Activated T-cell treated with anti-CD3 and anti-CD28 coated beads for 24 hours (primary cell): ENCODE measurements around the gene FGF5.
"Not testable (repeated sequence)": the region's sequence is repeated elsewhere in the genome, so short reads cannot be mapped to it uniquely, and the experiment has no call there.

Experiments used
- DNase-seq: peaks from one replicate; pipeline ENCODE4 v3.0.0-alpha.2; 2020; ENCODE audit warnings: low read depth

FGF5 gene

DNA sequence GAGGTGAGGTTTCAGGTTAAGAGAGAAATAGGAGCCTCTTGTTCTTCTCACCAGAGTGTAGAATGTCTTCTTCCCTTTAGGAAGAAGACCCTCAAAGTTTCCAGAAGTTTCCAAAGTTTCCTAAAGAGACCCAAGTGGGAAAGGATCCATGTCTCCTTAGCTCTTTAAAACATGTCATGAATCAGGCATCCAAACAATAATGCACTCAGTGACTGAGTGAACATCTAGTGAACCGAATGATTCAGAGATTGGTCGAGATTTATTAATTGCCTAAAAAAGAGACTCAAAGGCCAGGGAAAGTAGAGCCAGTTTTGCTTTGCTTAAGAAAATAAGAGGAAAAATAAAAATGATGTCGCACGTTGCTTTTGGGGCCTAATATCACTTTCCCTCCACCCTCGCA is 29.4 kb downstream of the FGF5 start:
- DNase-seq: no peak

DNA sequence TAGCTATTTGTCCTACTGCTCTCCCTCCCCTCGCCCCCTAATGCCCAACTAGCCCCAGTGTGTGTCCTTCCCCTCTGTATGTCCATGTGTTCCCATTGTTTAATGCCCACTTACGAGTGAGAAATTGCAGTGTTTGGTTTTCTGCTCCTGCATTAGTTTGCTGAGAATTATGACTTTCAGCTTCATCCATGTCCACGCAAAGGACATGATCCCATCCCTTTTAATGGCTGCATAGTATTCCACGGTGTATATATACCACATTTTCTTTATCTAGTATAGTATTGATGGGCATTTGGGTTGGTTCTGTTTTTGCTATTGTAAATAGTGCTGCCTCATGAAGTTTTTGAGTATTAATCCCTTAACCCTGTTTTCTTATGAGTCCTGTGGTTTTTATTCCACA is 35.4 kb downstream of the FGF5 start:
- no peak for DNase-seq

- DNase-seq: no peak
These were observed 36.3 kb downstream of the FGF5 start for GRCh38 chr4:80302616-80303223.

GRCh38 chr4:80305466-80305865 is 39.0 kb downstream of the FGF5 start:
- no peak for DNase-seq

DNA sequence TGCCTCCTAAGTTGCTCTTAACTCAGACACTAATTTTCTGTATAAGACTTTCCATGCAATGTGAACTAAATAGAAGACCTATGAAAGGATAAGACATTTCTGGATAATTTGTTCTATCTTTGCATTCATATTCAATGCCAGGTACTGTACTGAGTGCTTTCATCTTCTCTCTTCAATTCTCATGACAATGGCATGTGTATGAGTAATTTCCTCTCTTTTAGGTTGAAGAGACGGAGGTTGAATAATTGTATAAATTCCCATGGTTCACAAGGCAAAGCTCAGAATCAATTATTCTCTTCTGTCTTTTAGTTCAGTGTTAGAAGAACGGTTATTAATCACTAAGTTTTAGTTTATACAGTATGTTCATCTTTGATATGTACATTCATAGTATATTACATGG is 39.8 kb downstream of the FGF5 start:
- no peak for DNase-seq

DNA sequence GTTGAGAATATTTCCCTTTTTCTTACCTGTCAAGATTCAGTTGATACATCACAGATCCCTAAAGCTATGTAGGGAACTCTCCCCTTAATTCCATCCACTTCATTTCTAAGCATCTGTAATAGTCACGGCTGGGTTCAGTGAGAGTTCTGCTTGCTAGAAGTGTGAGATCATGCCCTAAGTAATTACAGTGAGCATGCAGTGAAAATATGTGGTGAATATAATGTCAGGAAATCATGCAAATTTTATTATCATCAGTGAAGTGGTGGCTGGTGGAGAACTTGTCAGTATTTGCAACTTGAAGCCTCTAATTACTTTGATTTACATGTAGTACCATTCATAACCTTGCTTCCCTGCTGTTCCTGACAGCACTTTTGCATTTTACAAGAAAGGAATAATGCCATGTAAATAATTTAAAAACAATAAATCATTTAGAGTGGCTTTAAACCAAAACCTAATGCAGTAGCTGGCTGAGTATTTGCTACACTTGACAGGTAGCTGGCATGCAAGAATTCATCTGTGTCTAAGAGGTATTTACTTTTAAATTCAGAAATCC is 40.8 kb downstream of the FGF5 start:
- no peak for DNase-seq

GRCh38 chr4:80307774-80308465 is 41.5 kb downstream of the FGF5 start:
- no peak for DNase-seq

DNA sequence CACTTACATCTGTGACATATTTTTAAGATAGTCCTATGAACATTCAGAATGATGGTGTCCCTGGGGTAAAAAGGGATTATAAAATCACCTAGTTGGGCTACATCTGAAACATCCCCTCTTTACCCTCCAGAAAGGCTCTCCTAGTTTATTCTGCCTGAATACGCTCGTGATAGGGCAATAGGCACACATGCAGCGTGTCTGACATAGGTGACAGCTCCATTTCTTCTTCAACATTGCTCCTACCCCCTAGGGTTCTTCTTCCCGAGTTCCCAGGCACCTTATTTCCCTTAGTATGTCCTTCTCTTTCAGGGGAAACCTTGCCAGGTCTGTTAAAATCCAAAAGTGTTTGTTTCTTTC is 42.0 kb downstream of the FGF5 start:
- no peak for DNase-seq

DNA sequence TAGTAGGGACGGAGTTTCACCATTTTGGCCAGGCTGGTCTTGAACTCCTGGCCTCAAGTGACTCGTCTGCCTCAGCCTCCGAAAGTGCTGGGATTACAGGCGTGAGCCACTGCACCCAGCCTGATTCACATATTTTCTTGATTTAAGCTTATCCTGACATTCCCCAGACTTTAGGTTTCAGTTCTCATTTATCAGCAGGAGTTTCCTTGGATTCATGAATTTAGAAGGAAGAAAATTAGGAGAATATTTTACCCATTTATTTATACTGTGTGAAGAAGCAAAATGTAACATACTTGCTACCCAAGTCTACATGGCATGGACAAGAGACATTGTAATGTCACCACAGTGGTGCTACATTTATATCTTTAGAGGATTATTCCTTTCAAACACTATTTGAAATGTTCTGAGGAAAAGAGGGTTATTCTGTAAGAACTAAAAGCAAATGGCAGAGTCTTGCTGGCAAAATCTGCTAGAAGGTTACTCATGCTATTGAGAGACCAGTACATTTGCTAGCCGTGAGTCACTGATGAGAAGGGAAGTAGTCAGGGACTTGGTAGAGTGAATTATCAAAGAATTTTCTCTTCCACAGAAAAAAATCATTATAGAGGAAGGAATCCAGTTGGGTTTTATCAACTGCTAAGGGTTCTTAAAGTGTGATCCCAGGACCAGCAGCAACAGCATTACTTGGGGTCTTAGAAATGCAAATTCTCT is 43.0 kb downstream of the FGF5 start:
- DNase-seq: no peak

DNA sequence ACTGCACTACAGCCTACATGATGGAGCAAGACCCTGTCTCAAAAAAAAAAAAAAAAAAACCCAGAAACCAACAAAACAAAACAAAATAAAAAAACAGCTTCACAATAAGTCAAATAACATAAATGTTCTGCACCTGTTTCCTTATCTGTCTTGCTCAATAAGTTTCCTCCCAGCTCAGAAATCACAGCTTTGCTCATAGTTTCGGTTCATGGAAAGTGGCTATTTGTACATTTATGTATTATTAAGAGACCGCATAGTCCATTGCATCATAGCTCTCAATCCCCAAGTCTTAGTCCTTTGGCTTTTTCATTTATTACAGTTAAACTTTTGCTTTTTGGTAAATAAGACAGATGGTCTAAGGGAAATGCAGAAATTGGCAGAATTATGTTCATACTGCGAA is 44.7 kb downstream of the FGF5 start:
- no peak for DNase-seq

GRCh38 chr4:80312124-80312523 is 45.7 kb downstream of the FGF5 start:
- DNase-seq: no peak

- DNase-seq: no peak
These were observed 47.2 kb downstream of the FGF5 start for GRCh38 chr4:80313627-80314026.

- DNase-seq: not testable (repeated sequence)
These were observed 49.4 kb downstream of the FGF5 start for GRCh38 chr4:80315848-80316247.

DNA sequence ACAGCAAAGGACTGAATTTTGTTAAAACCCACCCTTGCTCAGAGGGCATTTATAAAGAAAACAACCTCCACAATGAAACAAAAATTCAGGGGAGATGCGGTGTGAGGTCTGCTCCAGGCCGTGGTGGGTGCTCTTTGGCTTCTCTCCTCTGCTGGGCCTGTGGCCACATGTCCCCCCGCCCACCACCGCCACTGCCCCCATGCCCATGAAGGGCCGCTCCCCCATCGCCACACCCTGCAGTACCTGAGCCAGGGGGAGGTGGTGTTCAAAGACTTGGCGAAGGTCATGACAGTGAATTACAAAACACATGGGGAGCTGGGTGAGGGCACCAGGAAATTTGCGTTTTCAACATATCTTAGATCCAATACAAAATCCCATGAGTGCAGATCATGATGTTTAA is 54.9 kb downstream of the FGF5 start:
- no peak for DNase-seq

GRCh38 chr4:80321776-80322175 is 55.3 kb downstream of the FGF5 start:
- DNase-seq: no peak

DNA sequence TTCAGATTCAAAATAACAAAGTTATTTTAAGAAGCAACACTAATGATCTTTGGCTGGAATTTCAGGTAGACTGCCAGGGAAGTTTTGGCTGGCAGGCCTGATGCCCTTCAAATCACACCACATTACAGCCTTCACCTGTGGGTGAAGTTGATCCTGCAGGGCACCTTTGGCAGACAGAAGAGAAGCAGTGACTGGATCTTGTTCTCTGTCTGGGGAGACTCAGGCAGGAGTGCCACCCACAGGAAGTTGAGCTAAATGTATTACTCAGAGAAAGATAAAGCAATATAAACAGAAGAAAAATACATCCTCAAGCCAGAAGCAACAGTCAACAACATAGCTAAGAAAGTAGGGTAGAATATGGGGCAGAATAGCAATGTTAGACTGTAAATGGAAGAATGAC is 56.3 kb downstream of the FGF5 start:
- DNase-seq: no peak

DNA sequence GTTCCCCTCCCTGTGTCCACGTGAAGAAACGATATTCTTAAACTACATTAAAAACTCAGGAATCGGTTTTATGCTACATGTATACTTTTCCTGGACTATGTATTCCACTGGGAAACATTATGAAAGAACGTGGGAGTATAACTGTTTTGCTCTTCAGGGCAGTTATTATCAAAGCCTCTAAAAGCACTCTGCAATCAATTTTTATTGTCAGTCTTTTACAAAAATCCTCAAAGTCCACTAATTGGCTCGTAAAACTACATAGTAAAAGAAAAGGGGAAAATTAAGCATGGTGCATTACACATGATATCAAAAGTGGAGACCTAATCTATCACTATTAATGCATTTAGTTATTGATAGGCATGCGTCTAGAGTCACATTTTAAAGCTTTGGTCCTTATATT is 57.7 kb downstream of the FGF5 start:
- no peak for DNase-seq

- DNase-seq: no peak
These were observed 65.2 kb downstream of the FGF5 start for GRCh38 chr4:80331693-80332092.

DNA sequence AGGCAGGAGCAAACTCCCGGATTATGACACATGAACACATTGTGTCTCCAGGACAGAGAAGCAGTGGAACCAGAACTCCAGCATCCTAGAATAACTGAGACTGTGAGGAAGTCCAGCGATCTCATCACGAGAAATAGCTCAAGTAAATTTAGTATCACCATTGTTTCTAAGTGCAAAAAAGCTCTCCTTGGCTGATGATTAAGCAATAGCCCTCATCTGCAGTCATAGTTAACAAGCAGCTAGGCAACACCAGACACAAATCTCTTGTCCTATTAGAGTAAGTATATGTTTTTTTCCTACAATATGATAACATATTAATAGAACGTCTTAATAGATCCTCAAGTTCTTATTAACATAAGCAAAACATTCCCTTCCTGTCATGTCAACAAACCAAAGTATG is 66.7 kb downstream of the FGF5 start:
- DNase-seq: no peak

GRCh38 chr4:80334568-80334967 is 68.1 kb downstream of the FGF5 start:
- no peak for DNase-seq

DNA sequence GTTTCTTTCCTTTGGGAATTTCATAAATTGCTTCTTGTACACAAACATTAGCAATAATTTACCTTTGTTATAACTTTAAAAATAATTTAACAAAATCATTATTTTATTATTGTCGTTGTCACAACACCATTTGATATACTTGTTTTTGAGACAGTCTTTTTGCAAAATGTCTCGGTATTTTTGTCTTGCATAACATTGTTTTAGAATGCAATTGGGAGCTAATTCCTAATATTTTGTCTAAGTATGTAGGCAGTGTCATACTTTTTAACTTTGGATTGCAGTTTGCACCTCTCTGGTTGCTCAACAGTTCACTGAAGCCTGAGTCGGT is 68.7 kb downstream of the FGF5 start:
- DNase-seq: no peak

GRCh38 chr4:80335554-80336358 is 69.3 kb downstream of the FGF5 start, which contains the start of gene CFAP299:
Gene CFAP299, plus strand, starts transcription at chr4:80335730.
- DNase-seq: peak; percentile 56

- no peak for DNase-seq
These were observed 70.1 kb downstream of the FGF5 start for GRCh38 chr4:80336582-80336981.
